Large intestine (tissue), 3 donors: ENCODE results near the gene EPB41L2. TPM values are rescaled to one million over a fixed set of nuclear protein-coding genes. Genes with fewer than 3 reads are reported as not detected.

ENCODE experiments used
- DNase-seq, 2 donors: peaks; one replicate each; pipeline versions ENCODE4 v3.0.0 to v3.0.0-alpha.2; 2013
- H3K27ac ChIP-seq: one replicate; pipeline ENCODE4 v1.5.1; 2013; ENCODE audit warnings: low read length
- H3K27me3 ChIP-seq: 2 replicates; pipeline ENCODE4 v1.6.1; 2013; ENCODE audit warnings: low read length; ENCODE audit not compliant: control insufficient read depth, insufficient read depth
- H3K36me3 ChIP-seq: 2 replicates; pipeline ENCODE4 v1.6.1; 2013; ENCODE audit warnings: low read length; ENCODE audit not compliant: control insufficient read depth, insufficient read depth
- H3K4me1 ChIP-seq: one replicate; pipeline ENCODE4 v1.6.1; 2013; ENCODE audit warnings: low read length; ENCODE audit not compliant: control insufficient read depth, insufficient read depth
- H3K4me3 ChIP-seq: one replicate; pipeline ENCODE4 v1.5.1; 2013; ENCODE audit warnings: low read length
- H3K9me3 ChIP-seq: one replicate; pipeline ENCODE4 v1.6.1; 2013; ENCODE audit warnings: mild to moderate bottlenecking, low read depth, low read length, moderate library complexity; ENCODE audit not compliant: control insufficient read depth
- WGBS: methylation state at CpG from one replicate; pipeline ENCODE4 v1.1.5; 2013; ENCODE audit warnings: low lambda C conversion rate; ENCODE audit not compliant: insufficient coverage; 5-methylcytosine and 5-hydroxymethylcytosine counted together
- polyA plus RNA-seq: library from polyadenylated mRNA; unstranded; fragments of 120-200 nt; gene quantifications from one replicate; pipeline ENCODE4 v1.2.1, GENCODE V29; 2013

EPB41L2 gene
- polyA plus RNA-seq, 1 donor: 75.0 TPM

GRCh38 chr6:130843575-130844320, 219.3 kb downstream of the EPB41L2 start:
- H3K4me3 ChIP-seq: no peak overlapping the region
- peak in 1 of 2 donors; percentile 51 for DNase-seq
- no peaks in the 10 kb centered on the region for H3K9me3 ChIP-seq
- H3K27ac ChIP-seq: no peak overlapping the region
- no peaks in the 10 kb centered on the region for H3K4me1 ChIP-seq
- H3K27me3 ChIP-seq: no peaks in the 10 kb centered on the region
- H3K36me3 ChIP-seq: peaks cover 5% of the 10 kb centered on the region
- 83% methylated on average over 1 of the region's 3 CpGs for WGBS

- no CpG with 5 or more reads among the region's 4 CpGs for WGBS
Observed at GRCh38 chr6:130841128-130841728, 221.8 kb downstream of the EPB41L2 start.

GRCh38 chr6:130840050-130840449, 223.0 kb downstream of the EPB41L2 start:
- Histone ChIP-seq H3K36me3 (peaks cover 32% of the 10 kb centered on the region), H3K4me1 (no peaks in the 10 kb centered on the region), H3K4me3 (no peak overlapping the region), H3K9me3 (no peaks in the 10 kb centered on the region), H3K27ac (no peak overlapping the region), H3K27me3 (no peaks in the 10 kb centered on the region)
- whole genome bisulfite sequencing: 92% methylated on average over 2 of the region's 2 CpGs
- DNase-seq: no peak

More at GRCh38 chr6:130841128-130841728, 221.8 kb downstream of the EPB41L2 start:
- peaks cover 20% of the 10 kb centered on the region for H3K36me3 ChIP-seq
- H3K27me3 ChIP-seq: no peaks in the 10 kb centered on the region
- H3K27ac ChIP-seq: no peak overlapping the region
- no peaks in the 10 kb centered on the region for H3K9me3 ChIP-seq
- H3K4me3 ChIP-seq: no peak overlapping the region
- DNase-seq: no peak
- no peaks in the 10 kb centered on the region for H3K4me1 ChIP-seq

GRCh38 chr6:130839379-130839778, 223.7 kb downstream of the EPB41L2 start:
- DNase-seq: no peak
- H3K9me3 ChIP-seq: no peaks in the 10 kb centered on the region
- WGBS: 75% methylated on average over 1 of the region's 2 CpGs

GRCh38 chr6:130838951-130839350, 224.1 kb downstream of the EPB41L2 start:
- DNase-seq: no peak
- Histone ChIP-seq H3K9me3 (no peaks in the 10 kb centered on the region), H3K4me1 (no peaks in the 10 kb centered on the region), H3K27me3 (no peaks in the 10 kb centered on the region), H3K4me3 (no peak overlapping the region), H3K36me3 (peaks cover 40% of the 10 kb centered on the region), H3K27ac (no peak overlapping the region)
- 50% methylated on average over 1 of the region's 5 CpGs for WGBS

More at GRCh38 chr6:130839379-130839778, 223.7 kb downstream of the EPB41L2 start:
- H3K27me3 ChIP-seq: no peaks in the 10 kb centered on the region
- no peaks in the 10 kb centered on the region for H3K4me1 ChIP-seq
- H3K36me3 ChIP-seq: peaks cover 37% of the 10 kb centered on the region
- H3K27ac ChIP-seq: no peak overlapping the region
- H3K4me3 ChIP-seq: no peak overlapping the region

GRCh38 chr6:130838250-130838860, 224.7 kb downstream of the EPB41L2 start:
- H3K4me3 ChIP-seq: no peak overlapping the region
- DNase-seq: no peak
- 100% methylated on average over 3 of the region's 6 CpGs for WGBS
- H3K27ac ChIP-seq: no peak overlapping the region
- peaks cover 43% of the 10 kb centered on the region for H3K36me3 ChIP-seq
- no peaks in the 10 kb centered on the region for H3K9me3 ChIP-seq
- no peaks in the 10 kb centered on the region for H3K4me1 ChIP-seq
- H3K27me3 ChIP-seq: no peaks in the 10 kb centered on the region

- Histone ChIP-seq H3K27ac (no peak overlapping the region), H3K36me3 (peaks cover 51% of the 10 kb centered on the region), H3K27me3 (no peaks in the 10 kb centered on the region), H3K9me3 (no peaks in the 10 kb centered on the region), H3K4me3 (no peak overlapping the region), H3K4me1 (no peaks in the 10 kb centered on the region)
- DNase-seq: no peak
Observed at GRCh38 chr6:130837067-130837466, 226.0 kb downstream of the EPB41L2 start.

- H3K27ac ChIP-seq: no peak overlapping the region
- no peak for DNase-seq
- no peaks in the 10 kb centered on the region for H3K27me3 ChIP-seq
- H3K36me3 ChIP-seq: peaks cover 59% of the 10 kb centered on the region
- H3K4me1 ChIP-seq: no peaks in the 10 kb centered on the region
- H3K9me3 ChIP-seq: no peaks in the 10 kb centered on the region
- no CpG with 5 or more reads among the region's 3 CpGs for WGBS
- H3K4me3 ChIP-seq: no peak overlapping the region
Observed at GRCh38 chr6:130836055-130836640, 226.9 kb downstream of the EPB41L2 start.

GRCh38 chr6:130834482-130835251, 228.4 kb downstream of the EPB41L2 start:
- no peaks in the 10 kb centered on the region for H3K4me1 ChIP-seq

GRCh38 chr6:130833569-130833968, 229.5 kb downstream of the EPB41L2 start:
- peaks cover 2% of the 10 kb centered on the region for H3K4me1 ChIP-seq
- no peak overlapping the region for H3K27ac ChIP-seq
- no CpG with 5 or more reads among the region's 1 CpG for WGBS
- H3K9me3 ChIP-seq: no peaks in the 10 kb centered on the region
- H3K27me3 ChIP-seq: no peaks in the 10 kb centered on the region
- H3K4me3 ChIP-seq: no peak overlapping the region
- peaks cover 58% of the 10 kb centered on the region for H3K36me3 ChIP-seq
- no peak for DNase-seq

More at GRCh38 chr6:130834482-130835251, 228.4 kb downstream of the EPB41L2 start:
- H3K27ac ChIP-seq: no peak overlapping the region
- H3K27me3 ChIP-seq: no peaks in the 10 kb centered on the region
- DNase-seq: no peak
- 100% methylated on average over 3 of the region's 5 CpGs for WGBS
- H3K4me3 ChIP-seq: no peak overlapping the region
- peaks cover 63% of the 10 kb centered on the region for H3K36me3 ChIP-seq
- no peaks in the 10 kb centered on the region for H3K9me3 ChIP-seq
